HUES64 (cell line): ENCODE results near the gene PSMG3.

ENCODE experiments used
- H3K27ac ChIP-seq: 2 replicates; pipeline ENCODE4 v1.7.0; 2013; ENCODE audit warnings: low read depth, low read length, inconsistent platforms
- H3K27me3 ChIP-seq: 2 replicates; pipeline ENCODE4 v1.6.1; 2013; ENCODE audit warnings: mild to moderate bottlenecking, low read length; ENCODE audit not compliant: insufficient read depth
- H3K36me3 ChIP-seq: 2 replicates; pipeline ENCODE4 v1.6.1; 2013; ENCODE audit warnings: mild to moderate bottlenecking, low read length; ENCODE audit not compliant: insufficient read depth
- H3K4me1 ChIP-seq: 2 replicates; pipeline ENCODE4 v1.6.1; 2013; ENCODE audit warnings: mild to moderate bottlenecking, low read length, moderate library complexity; ENCODE audit not compliant: insufficient read depth
- H3K4me3 ChIP-seq: 2 replicates; pipeline ENCODE4 v1.5.1; 2013; ENCODE audit warnings: mild to moderate bottlenecking, low read length, moderate library complexity
- H3K9ac ChIP-seq: 2 replicates; pipeline ENCODE4 v1.6.1; 2013; ENCODE audit warnings: mild to moderate bottlenecking, low read depth, low read length
- H3K9me3 ChIP-seq: 2 replicates; pipeline ENCODE4 v1.6.1; 2013; ENCODE audit warnings: low read depth, low read length; ENCODE audit not compliant: insufficient read depth
- WGBS: fragments of 150-250, 120-280 bp; methylation state at CpG from one replicate; pipeline ENCODE4 v1.1.7; 2013; ENCODE audit warnings: missing lambda C conversion rate; 5-methylcytosine and 5-hydroxymethylcytosine counted together

Gene PSMG3

GRCh38 chr7:1534330-1535099 lies 35.3 kb downstream of the PSMG3 start:
- 0 out of 2 replicates have a peak, but pooled peaks cover 4% of the 10 kb centered on the region for H3K36me3 ChIP-seq
- H3K27me3 ChIP-seq, result no peaks in the 10 kb centered on the region; the same call in 1 of the 2 replicates
- H3K9me3 ChIP-seq, result no peaks in the 10 kb centered on the region
- H3K27ac ChIP-seq, result no peak overlapping the region
- no peak overlapping the region for H3K4me3 ChIP-seq
- peaks cover 41% of the 10 kb centered on the region for H3K4me1 ChIP-seq
- WGBS, result 80% methylated on average over 27 of the region's 30 CpGs
- H3K9ac ChIP-seq, result no peak overlapping the region

- H3K36me3 ChIP-seq, result no peaks in the 10 kb centered on the region
- H3K9me3 ChIP-seq, result no peaks in the 10 kb centered on the region
- peaks cover 41% of the 10 kb centered on the region for H3K4me1 ChIP-seq
- H3K27ac ChIP-seq, result no peak overlapping the region
- no peak overlapping the region for H3K9ac ChIP-seq
- H3K27me3 ChIP-seq, result no peaks in the 10 kb centered on the region; the same call in 1 of the 2 replicates
- 80% methylated on average over 24 of the region's 24 CpGs for WGBS
- no peak overlapping the region for H3K4me3 ChIP-seq
These were observed 36.1 kb downstream of the PSMG3 start for GRCh38 chr7:1533547-1534329.

GRCh38 chr7:1533255-1533546 lies 36.6 kb downstream of the PSMG3 start:
- 76% methylated on average over 9 of the region's 9 CpGs for WGBS
- Histone ChIP-seq H3K27me3 (no peaks in the 10 kb centered on the region; the same call in 1 of the 2 replicates), H3K4me3 (no peak overlapping the region), H3K4me1 (peaks cover 41% of the 10 kb centered on the region), H3K9me3 (no peaks in the 10 kb centered on the region), H3K36me3 (no peaks in the 10 kb centered on the region), H3K9ac (peak overlapping the region; percentile 59; the same call in 1 of the 2 replicates), H3K27ac (0 out of 2 replicates have a peak overlapping the region, but pooled peaks have one; percentile 12)

- Histone ChIP-seq H3K36me3 (no peaks in the 10 kb centered on the region), H3K9me3 (no peaks in the 10 kb centered on the region), H3K9ac (peak overlapping the region; percentile 59), H3K27me3 (no peaks in the 10 kb centered on the region; the same call in 1 of the 2 replicates), H3K4me1 (peaks cover 39% of the 10 kb centered on the region), H3K4me3 (no peak overlapping the region; the same call in 1 of the 2 replicates), H3K27ac (0 out of 2 replicates have a peak overlapping the region, but pooled peaks have one; percentile 12)
- 46% methylated on average over 36 of the region's 36 CpGs for WGBS
These were observed 37.2 kb downstream of the PSMG3 start for GRCh38 chr7:1532456-1533254.

- H3K4me3 ChIP-seq, result peak overlapping the region; percentile 52
- peaks cover 33% of the 10 kb centered on the region for H3K4me1 ChIP-seq
- H3K9me3 ChIP-seq, result no peaks in the 10 kb centered on the region
- no peak overlapping the region; the same call in 1 of the 2 replicates for H3K27ac ChIP-seq
- no peak overlapping the region for H3K9ac ChIP-seq
- H3K27me3 ChIP-seq, result no peaks in the 10 kb centered on the region; the same call in 1 of the 2 replicates
- H3K36me3 ChIP-seq, result no peaks in the 10 kb centered on the region
- 71% methylated on average over 10 of the region's 10 CpGs for WGBS
These were observed 37.8 kb downstream of the PSMG3 start for GRCh38 chr7:1531979-1532455.

- H3K9ac ChIP-seq, result peak overlapping the region; percentile 47; the same call in 1 of the 2 replicates
- 23% methylated on average over 55 of the region's 55 CpGs for WGBS
- peak overlapping the region; percentile 52 for H3K4me3 ChIP-seq
- H3K27me3 ChIP-seq, result no peaks in the 10 kb centered on the region; the same call in 1 of the 2 replicates
- H3K9me3 ChIP-seq, result no peaks in the 10 kb centered on the region
- H3K36me3 ChIP-seq, result no peaks in the 10 kb centered on the region
- H3K27ac ChIP-seq, result no peak overlapping the region; the same call in 1 of the 2 replicates
- H3K4me1 ChIP-seq, result peaks cover 30% of the 10 kb centered on the region
These were observed 38.4 kb downstream of the PSMG3 start for GRCh38 chr7:1531263-1531978.

- Histone ChIP-seq H3K9ac (no peak overlapping the region; the same call in 1 of the 2 replicates), H3K4me1 (peaks cover 26% of the 10 kb centered on the region)
- WGBS, result under 1% methylated on average over 45 of the region's 45 CpGs
These were observed 38.9 kb downstream of the PSMG3 start for GRCh38 chr7:1530946-1531262.

GRCh38 chr7:1529383-1530116 lies 40.3 kb downstream of the PSMG3 start:
- 85% methylated on average over 21 of the region's 21 CpGs for WGBS
- H3K4me1 ChIP-seq, result peaks cover 26% of the 10 kb centered on the region
- H3K9me3 ChIP-seq, result no peaks in the 10 kb centered on the region
- H3K27ac ChIP-seq, result no peak overlapping the region
- no peaks in the 10 kb centered on the region for H3K36me3 ChIP-seq
- H3K27me3 ChIP-seq, result no peaks in the 10 kb centered on the region; the same call in 1 of the 2 replicates
- peak overlapping the region; percentile 52; the same call in 1 of the 2 replicates for H3K4me3 ChIP-seq
- no peak overlapping the region for H3K9ac ChIP-seq

More at GRCh38 chr7:1530946-1531262, 38.9 kb downstream of the PSMG3 start:
- Histone ChIP-seq H3K36me3 (no peaks in the 10 kb centered on the region), H3K9me3 (no peaks in the 10 kb centered on the region), H3K4me3 (peak overlapping the region; percentile 52), H3K27ac (no peak overlapping the region), H3K27me3 (no peaks in the 10 kb centered on the region; the same call in 1 of the 2 replicates)

GRCh38 chr7:1526271-1526754 lies 43.5 kb downstream of the PSMG3 start:
- no peak overlapping the region for H3K4me3 ChIP-seq
- H3K27ac ChIP-seq, result no peak overlapping the region
- 67% methylated on average over 6 of the region's 6 CpGs for WGBS
- no peaks in the 10 kb centered on the region for H3K9me3 ChIP-seq
- H3K27me3 ChIP-seq, result no peaks in the 10 kb centered on the region; the same call in 1 of the 2 replicates
- no peak overlapping the region for H3K9ac ChIP-seq
- peaks cover 4% of the 10 kb centered on the region; the same call in 1 of the 2 replicates for H3K4me1 ChIP-seq
- no peaks in the 10 kb centered on the region for H3K36me3 ChIP-seq
